ENCODE measurements around the gene ST8SIA2. TPM values are rescaled to one million over a fixed set of nuclear protein-coding genes. Genes with fewer than 3 reads are reported as not detected.

The ST8SIA2 gene
- total RNA-seq, 1 donor from 2014 or later, result 19.0 TPM

GRCh38 chr15:92407321-92407720, 13.6 kb downstream of the ST8SIA2 start:
- DNase-seq (ENCODE audit: low spot score, unreplicated experiment), result no peak
- TF ChIP-seq CTCF (IDR thresholded peaks at IDR 0.05; ENCODE audit: unreplicated experiment), result no peak
- H3K9me3 Mint-ChIP-seq (ENCODE audit: low read depth), result no peaks in the 10 kb centered on the region
- H3K27ac Mint-ChIP-seq, result no peak overlapping the region
- no peaks in the 10 kb centered on the region for H3K27me3 Mint-ChIP-seq
- no peak overlapping the region for H3K4me3 Mint-ChIP-seq (ENCODE audit: low read depth)
- H3K4me1 Mint-ChIP-seq (ENCODE audit: low read depth), result peaks cover 10% of the 10 kb centered on the region
- H3K36me3 Mint-ChIP-seq (ENCODE audit: insufficient read depth), result peaks cover 4% of the 10 kb centered on the region

- TF ChIP-seq CTCF (IDR thresholded peaks at IDR 0.05; ENCODE audit: unreplicated experiment), result no peak
- Mint-ChIP-seq H3K4me3 (ENCODE audit: low read depth) (no peak overlapping the region), H3K9me3 (ENCODE audit: low read depth) (no peaks in the 10 kb centered on the region), H3K36me3 (ENCODE audit: insufficient read depth) (peaks cover 2% of the 10 kb centered on the region), H3K27ac (no peak overlapping the region), H3K27me3 (no peaks in the 10 kb centered on the region), H3K4me1 (ENCODE audit: low read depth) (peaks cover 10% of the 10 kb centered on the region)
- no peak for DNase-seq (ENCODE audit: low spot score, unreplicated experiment)
Observed at GRCh38 chr15:92407916-92408315, 14.2 kb downstream of the ST8SIA2 start.

- H3K4me1 Mint-ChIP-seq (ENCODE audit: low read depth), result peaks cover 10% of the 10 kb centered on the region
- no peak for DNase-seq (ENCODE audit: low spot score, unreplicated experiment)
- no peaks in the 10 kb centered on the region for H3K9me3 Mint-ChIP-seq (ENCODE audit: low read depth)
- H3K27ac Mint-ChIP-seq, result no peak overlapping the region
- TF ChIP-seq CTCF (IDR thresholded peaks at IDR 0.05; ENCODE audit: unreplicated experiment), result no peak
- H3K27me3 Mint-ChIP-seq, result no peaks in the 10 kb centered on the region
- H3K36me3 Mint-ChIP-seq (ENCODE audit: insufficient read depth), result no peaks in the 10 kb centered on the region
- no peak overlapping the region for H3K4me3 Mint-ChIP-seq (ENCODE audit: low read depth)
Observed at GRCh38 chr15:92409006-92409405, 15.3 kb downstream of the ST8SIA2 start.

- Mint-ChIP-seq H3K9me3 (ENCODE audit: low read depth) (no peaks in the 10 kb centered on the region), H3K4me1 (ENCODE audit: low read depth) (peaks cover 10% of the 10 kb centered on the region), H3K36me3 (ENCODE audit: insufficient read depth) (peaks cover 4% of the 10 kb centered on the region), H3K27me3 (no peaks in the 10 kb centered on the region), H3K4me3 (ENCODE audit: low read depth) (no peak overlapping the region), H3K27ac (no peak overlapping the region)
- TF ChIP-seq CTCF (IDR thresholded peaks at IDR 0.05; ENCODE audit: unreplicated experiment), result no peak
- DNase-seq (ENCODE audit: low spot score, unreplicated experiment), result no peak
Observed at GRCh38 chr15:92409521-92409920, 15.8 kb downstream of the ST8SIA2 start.

GRCh38 chr15:92410537-92410936, 16.9 kb downstream of the ST8SIA2 start:
- no peak for DNase-seq (ENCODE audit: low spot score, unreplicated experiment)
- Mint-ChIP-seq H3K27me3 (no peaks in the 10 kb centered on the region), H3K9me3 (ENCODE audit: low read depth) (no peaks in the 10 kb centered on the region), H3K4me1 (ENCODE audit: low read depth) (peaks cover 10% of the 10 kb centered on the region), H3K4me3 (ENCODE audit: low read depth) (no peak overlapping the region), H3K27ac (no peak overlapping the region), H3K36me3 (ENCODE audit: insufficient read depth) (peaks cover 5% of the 10 kb centered on the region)
- TF ChIP-seq CTCF (IDR thresholded peaks at IDR 0.05; ENCODE audit: unreplicated experiment), result no peak

Data from progenitor cell of endocrine pancreas (in vitro differentiated cells).